GM19023 (cell line): ENCODE measurements around the gene LNPEP.
A peak's percentile ranks its signal among the peaks of the same experiment; 100 is the strongest.

Experiments used
- ATAC-seq: cut with Tn5 transposase; IDR thresholded peaks from one replicate; pipeline ENCODE4 v1.9.1; 2021; ENCODE audit warnings: mild to moderate bottlenecking, moderate library complexity; ENCODE audit not compliant: unreplicated experiment

The LNPEP gene

DNA sequence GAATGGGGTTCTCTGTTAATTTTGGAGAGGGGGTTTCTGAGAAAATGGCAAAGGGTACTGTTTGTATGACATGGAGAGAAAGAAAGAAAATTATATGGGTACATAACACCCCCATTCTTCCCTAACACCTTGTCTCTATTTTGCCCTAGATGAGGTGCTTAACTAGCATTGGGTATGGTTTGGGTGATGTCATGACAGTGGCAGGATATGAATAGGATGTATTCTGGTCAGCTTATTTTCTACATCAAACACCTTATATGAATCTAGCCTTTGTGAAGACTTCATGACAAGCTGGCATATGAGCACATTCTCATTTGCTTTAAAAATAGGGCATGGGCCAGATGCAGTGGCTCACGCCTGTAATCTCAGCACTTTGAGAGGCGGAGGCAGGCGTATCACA lies 58.6 kb downstream of the LNPEP start:
- ATAC-seq: no peak

DNA sequence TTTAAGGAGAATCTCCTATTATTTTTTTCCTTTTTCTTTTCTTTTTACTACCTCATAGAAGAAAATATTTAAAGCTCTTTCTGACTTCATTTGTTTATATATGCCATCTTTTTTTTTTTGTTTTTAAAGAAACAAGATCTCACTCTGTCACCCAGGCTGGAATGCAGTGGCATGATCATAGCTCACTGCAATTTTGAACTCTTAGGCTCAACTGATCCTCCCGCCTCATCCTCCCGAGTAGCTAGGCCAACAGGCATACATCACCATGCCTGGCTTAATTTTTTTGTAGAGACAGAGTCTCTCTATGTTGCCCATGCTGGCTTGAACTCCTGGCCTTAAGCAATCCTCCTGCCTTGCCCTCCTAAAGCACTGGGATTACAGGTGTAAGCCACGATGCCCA lies 59.5 kb downstream of the LNPEP start:
- ATAC-seq: no peak

DNA sequence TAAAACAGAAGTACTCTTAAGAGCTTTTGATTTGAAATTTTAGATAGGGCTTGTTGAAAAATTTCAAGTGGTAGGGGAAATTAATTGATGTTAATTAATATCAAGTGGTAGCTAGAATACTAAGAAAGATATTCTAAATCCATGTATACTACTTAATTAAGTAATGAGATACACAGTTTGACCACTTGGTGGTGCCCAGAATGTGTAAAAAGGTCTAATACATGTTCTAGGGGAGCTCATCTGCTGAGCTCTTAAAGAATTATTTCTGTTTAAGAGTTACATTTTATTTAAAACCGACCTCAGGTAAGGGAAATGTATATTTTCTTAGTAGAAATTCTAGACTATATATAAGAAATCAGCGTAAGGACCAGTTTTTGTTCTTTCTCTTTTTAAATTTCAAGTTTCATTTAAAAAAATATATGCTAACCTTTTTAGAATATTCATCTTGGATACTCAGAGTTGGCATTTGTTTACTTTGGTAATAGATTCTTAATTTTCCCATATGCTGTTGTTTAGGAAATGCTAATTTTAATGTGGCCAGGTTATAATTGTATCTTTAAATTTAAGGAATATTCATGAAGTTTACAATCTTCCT lies 61.5 kb downstream of the LNPEP start:
- no peak for ATAC-seq

GRCh38 chr5:96999856-97000255 lies 64.0 kb downstream of the LNPEP start:
- no peak for ATAC-seq

DNA sequence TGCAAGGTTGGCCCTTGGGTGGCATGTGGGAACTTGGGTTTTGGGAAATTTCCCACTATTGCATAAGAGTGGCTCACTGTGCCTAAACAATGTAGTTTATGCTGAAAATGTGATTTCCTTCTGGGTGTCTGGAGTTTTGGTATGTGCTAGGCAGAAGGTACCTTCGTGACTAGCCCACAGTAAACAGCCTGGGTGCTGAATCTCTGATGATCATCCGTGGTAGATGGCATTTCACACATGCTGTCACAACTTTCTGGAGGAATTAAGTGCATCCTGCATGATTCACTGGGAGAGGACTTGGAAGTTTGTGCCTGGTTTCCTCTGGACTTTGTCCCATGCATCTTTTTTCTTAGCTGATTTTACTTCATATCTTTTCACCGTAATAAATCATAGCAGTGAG lies 64.5 kb downstream of the LNPEP start:
- no peak for ATAC-seq

DNA sequence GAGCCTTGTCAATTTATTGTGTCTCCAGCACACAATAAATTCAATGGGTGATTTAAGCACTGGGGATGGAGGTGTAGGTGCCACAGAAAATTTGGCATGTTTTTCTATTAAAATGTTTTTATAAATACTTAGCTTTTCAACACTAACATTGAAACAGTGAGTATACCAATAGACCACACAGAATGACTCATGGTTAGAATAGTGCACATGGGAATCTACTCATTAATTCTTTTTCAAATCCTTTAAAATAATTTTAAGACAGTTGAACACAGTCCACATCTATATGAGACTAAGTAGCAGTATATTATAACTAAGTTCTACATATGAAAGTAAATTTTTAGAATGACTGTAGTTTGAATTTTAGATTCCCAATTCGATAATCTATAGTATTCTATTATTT lies 67.1 kb downstream of the LNPEP start:
- ATAC-seq: no peak

DNA sequence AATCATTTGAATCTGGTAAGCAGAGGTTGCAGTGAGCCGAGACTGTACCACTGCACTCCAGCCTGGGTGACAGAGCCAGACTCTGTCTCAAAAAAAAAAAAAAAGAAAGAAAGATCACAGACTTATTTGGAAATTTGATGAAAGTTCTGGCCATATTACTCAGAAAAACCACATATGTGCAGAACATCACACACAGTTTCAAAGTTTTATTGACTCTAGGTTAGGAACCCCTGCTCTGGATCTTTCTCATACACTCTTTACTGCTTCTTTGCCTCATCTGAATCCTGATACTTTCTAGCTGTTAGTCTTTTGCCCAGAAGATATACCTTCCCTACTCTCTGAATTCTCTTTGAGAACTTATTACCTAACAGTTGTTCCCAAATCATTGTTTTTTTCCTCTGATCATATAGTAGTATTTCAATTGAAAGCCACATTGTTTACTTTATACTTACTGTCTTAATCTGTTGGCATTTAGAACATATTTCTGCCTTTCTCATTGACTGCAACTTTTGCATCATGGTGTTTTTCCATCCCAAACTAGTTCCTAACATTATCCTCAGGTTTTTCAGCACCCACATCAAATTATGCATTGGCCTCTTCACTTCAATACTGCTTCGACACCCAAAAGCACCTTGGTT lies 68.7 kb downstream of the LNPEP start:
- ATAC-seq: no peak

GRCh38 chr5:97006454-97007060 lies 70.7 kb downstream of the LNPEP start:
- ATAC-seq: no peak

DNA sequence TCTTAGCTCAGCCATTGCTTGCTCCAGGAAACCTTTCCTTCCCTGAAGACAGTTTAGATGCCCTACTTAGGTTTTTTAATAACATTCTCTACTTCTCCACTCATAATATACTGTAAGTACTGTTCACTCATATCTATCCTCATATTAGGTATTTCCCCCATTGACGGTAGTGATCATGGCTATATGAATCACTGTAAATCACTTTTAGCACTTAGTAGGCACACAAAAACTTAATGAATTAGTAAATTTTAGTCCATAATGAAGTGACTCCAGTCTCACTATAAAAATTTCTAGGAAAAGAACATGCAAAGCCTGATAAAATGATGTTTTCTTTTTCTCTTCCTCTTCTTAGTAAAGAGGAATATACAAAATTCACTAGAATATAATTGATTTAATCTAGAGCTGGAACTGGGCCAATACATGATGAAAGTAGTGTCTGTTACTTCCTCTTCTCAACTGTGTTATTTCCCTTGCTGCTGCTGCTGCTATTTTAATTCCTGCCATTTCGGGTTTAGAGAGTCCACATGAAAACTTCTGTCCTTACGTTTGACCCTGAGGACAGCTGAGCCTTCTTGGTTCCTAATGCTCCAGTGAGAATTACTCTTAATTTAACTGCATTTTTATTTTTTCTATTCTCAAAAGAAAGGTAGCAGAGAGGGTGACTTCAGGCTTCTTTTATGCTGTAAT lies 73.5 kb downstream of the LNPEP start:
- peak; percentile 54 for ATAC-seq

DNA sequence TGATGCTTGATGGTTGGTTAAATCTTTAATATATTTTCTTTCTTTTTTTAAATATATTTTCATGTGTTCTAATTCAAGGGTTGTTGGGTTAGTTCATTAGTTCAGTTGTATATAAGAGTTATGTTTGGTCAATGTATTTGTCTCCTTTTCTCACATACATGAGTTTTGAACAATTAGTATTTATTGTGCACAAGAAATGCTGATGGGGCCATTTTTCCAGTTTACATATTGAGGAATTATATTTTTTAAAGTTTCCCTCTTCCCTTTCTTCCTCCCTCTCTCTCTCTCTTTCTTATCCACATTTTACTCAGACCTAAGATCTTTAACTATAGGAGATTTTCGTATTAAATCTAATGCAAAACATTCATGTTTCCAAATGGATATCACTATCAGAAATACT lies 74.0 kb downstream of the LNPEP start:
- ATAC-seq: no peak

DNA sequence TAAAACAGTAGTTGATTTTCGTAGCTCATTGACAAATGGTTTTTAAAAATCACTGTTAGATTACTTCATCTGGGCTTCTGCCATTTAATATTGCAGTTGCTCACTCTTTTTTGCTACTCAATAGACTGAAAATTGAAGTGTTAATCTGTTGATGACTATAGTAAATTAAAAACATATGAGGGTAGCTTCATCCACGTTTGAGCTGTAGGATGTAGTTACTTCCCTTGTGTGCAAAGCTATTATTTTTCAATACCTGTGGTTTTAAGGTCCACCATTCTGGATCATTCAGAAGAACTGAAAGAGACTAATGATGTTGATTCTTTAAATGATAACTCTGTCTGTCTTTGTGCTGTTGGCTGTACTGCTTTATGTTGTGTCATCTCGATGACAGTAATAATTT lies 74.7 kb downstream of the LNPEP start:
- ATAC-seq: no peak

GRCh38 chr5:97011567-97011966 lies 75.7 kb downstream of the LNPEP start:
- no peak for ATAC-seq

- no peak for ATAC-seq
Measured at GRCh38 chr5:97019435-97020117, 83.7 kb downstream of the LNPEP start.

DNA sequence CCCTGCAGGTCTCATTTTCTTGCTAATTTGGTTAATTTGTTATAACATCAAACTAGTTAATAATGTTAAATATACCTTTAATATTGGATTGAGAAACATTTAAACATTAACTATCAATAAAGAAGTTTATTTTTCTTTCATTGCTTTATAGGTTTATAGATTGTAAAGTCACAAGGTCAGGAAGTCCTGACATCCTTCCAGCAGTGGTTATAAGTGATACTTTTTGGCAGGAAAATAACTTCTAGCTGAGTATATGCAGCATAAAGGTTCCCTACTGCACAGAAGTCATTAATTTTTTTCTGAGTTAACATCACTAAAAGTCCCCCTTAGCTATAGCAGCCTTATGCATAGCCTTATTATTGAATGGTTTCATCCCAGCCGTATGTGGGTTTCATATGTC lies 85.5 kb downstream of the LNPEP start:
- no peak for ATAC-seq

- no peak for ATAC-seq
Measured at GRCh38 chr5:97022898-97023297, 87.0 kb downstream of the LNPEP start.

DNA sequence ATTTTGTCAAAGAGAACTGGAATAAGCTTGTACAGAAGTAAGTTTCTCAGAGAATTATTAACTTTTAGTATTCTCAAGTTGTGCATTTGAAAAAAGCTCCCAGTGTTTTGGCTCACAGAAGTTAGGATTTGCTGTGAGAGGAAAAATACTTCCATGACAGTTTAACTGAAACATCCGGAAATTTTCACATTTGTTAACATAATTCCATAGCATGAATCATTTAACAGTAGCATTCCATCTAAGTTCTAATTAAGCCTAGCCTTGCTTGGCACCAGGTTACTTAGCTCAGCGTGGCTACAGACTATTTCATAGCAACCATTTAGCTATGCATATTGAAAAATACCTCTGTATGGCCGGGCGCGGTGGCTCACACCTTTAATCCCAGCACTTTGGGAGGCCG lies 90.8 kb downstream of the LNPEP start:
- no peak for ATAC-seq

DNA sequence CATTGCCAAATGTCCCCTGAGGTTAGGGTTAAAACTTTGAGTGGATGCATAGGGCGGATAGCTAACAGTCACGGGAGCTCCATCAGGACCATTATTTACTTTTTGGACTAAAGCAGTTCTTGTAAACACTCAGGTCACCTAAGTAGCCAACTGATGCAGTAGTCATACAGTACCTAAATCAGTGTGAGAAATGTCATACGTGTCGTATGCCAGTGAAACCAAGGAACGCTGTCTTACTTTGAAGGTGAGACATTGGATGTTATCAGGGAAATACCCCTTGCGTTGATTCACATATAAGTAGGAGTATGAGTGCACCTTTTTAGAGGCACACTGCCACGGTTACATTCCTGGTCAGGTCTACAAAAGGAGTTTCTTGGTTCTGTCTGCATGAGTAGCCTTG lies 101.9 kb downstream of the LNPEP start:
- no peak for ATAC-seq

DNA sequence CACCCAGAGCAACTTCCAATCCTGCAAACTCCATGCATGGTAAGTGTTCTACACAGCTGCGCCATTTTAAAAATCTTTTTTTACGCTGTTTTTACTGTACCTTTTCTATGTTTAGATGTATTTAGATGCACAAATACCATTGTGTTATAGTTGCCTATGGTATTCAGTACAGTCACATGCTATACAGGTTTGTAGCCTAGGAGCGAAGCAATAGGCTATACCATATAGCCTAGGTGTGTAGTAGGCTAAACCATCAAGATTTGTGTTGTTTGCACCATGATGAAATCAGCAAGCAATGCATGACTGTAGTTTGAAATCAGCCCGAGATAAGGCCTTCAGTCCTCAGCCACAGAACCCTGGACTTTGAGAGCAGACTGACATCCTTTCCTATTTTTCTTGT lies 105.4 kb downstream of the LNPEP start:
- ATAC-seq: no peak

DNA sequence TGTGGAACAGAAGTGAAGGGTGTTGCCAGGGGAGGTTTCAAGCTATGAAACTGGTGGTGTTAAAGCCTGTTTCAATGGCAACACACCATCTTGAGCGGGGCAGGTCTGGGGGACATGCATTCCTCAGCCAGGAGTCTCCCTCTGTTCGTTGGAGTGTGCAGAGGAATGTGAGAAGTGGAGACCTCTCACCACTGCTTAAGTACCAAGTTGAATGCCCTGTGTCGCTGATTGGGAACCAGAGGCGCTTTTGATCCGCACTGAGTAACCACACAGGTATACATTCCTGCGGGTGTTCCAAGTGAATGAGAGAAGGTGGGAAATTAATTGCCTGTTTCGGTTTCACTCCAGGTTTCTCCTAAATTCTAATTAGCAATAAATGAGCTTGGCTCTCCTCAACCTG lies 107.1 kb downstream of the LNPEP start:
- no peak for ATAC-seq

DNA sequence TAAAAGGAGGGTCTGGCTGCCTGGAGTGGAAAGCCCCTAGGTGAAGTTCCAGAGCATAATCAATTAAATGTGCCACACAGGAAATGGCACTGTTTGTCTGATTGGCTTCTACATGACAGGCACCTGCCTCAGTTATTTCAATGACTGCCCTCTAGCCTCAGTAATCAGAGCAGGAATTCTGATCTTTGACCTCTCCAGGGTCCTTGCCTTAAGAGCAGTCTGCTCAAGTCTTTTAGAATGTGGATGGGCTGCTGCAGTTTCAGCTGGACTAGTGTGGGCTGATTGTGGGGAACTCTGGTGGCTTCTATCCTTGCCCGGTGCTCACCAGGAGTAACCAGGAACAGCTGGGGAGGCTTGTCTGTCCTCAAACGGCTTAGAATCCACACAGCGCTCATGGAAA lies 107.6 kb downstream of the LNPEP start:
- no peak for ATAC-seq

GRCh38 chr5:97044052-97044451 lies 108.2 kb downstream of the LNPEP start:
- no peak for ATAC-seq
